Activated CD4-positive, alpha-beta memory T cell treated with anti-CD3 and anti-CD28 coated beads for 36 hours (primary cell): ENCODE data around the gene HS3ST4. TPM values are rescaled to one million over a fixed set of nuclear protein-coding genes. Genes with fewer than 3 reads are reported as not detected.

Experiments
- CTCF ChIA-PET: fragments of 350-600 bp; sonication (Branson Sonifier 250); formaldehyde crosslinking; loops from one replicate; lab custom pipeline; 2021; ENCODE audit warnings: antibody characterized with exemption, inconsistent platforms; lab: Charles Lee
- POLR2A ChIA-PET: fragments of 350-600 bp; sonication (Branson Sonifier 250); formaldehyde crosslinking; loops from one replicate; lab custom pipeline; 2021; ENCODE audit warnings: antibody characterized with exemption; lab: Charles Lee
- DNase-seq: peaks from one replicate; pipeline ENCODE4 v3.0.0-alpha.2; 2020
- H3K27ac Mint-ChIP-seq: one replicate; pipeline ENCODE4 v1.8.0; 2021; ENCODE audit warnings: mixed read lengths
- H3K27me3 Mint-ChIP-seq: one replicate; pipeline ENCODE4 v1.8.0; 2021; ENCODE audit warnings: mixed read lengths
- H3K36me3 Mint-ChIP-seq: one replicate; pipeline ENCODE4 v1.8.0; 2021; ENCODE audit warnings: mixed read lengths
- H3K4me1 Mint-ChIP-seq: one replicate; pipeline ENCODE4 v1.8.0; 2021; ENCODE audit warnings: low read depth, mixed read lengths
- H3K4me3 Mint-ChIP-seq: one replicate; pipeline ENCODE4 v1.8.0; 2021; ENCODE audit warnings: mild to moderate bottlenecking, mixed read lengths
- H3K9me3 Mint-ChIP-seq: one replicate; pipeline ENCODE4 v1.8.0; 2021; ENCODE audit warnings: mixed read lengths
- intact Hi-C: fragments of 100-400 bp; cut with micrococcal nuclease; formaldehyde crosslinking; loops from one replicate; pipeline ENCODE4 v1.15.1; 2023
- total RNA-seq, 2 experiments: library from RNA; stranded (reverse); gene quantifications; one replicate each; pipeline ENCODE4 v1.2.3, GENCODE V29; 2021

The HS3ST4 gene
- total RNA-seq, 2 experiments from 2014 or later = not detected

- H3K4me3 Mint-ChIP-seq = no peak overlapping the region
- DNase-seq = no peak
- POLR2A ChIA-PET = no interaction called here
- H3K27ac Mint-ChIP-seq = no peak overlapping the region
- H3K9me3 Mint-ChIP-seq = no peaks in the 10 kb centered on the region
- no peaks in the 10 kb centered on the region for H3K36me3 Mint-ChIP-seq
- H3K27me3 Mint-ChIP-seq = peaks cover 6% of the 10 kb centered on the region
- no peaks in the 10 kb centered on the region for H3K4me1 Mint-ChIP-seq
- intact Hi-C loops = no loop called here
- CTCF ChIA-PET = no interaction called here
These were observed 185.3 kb downstream of the HS3ST4 start for GRCh38 chr16:25877103-25877502.

- H3K4me3 Mint-ChIP-seq = no peak overlapping the region
- peaks cover 7% of the 10 kb centered on the region for H3K27me3 Mint-ChIP-seq
- CTCF ChIA-PET = no interaction called here
- no peak overlapping the region for H3K27ac Mint-ChIP-seq
- no peaks in the 10 kb centered on the region for H3K36me3 Mint-ChIP-seq
- POLR2A ChIA-PET = no interaction called here
- no peak for DNase-seq
- intact Hi-C loops = no loop called here
- no peaks in the 10 kb centered on the region for H3K4me1 Mint-ChIP-seq
- peaks cover 12% of the 10 kb centered on the region for H3K9me3 Mint-ChIP-seq
These were observed 194.8 kb downstream of the HS3ST4 start for GRCh38 chr16:25886598-25886997.

GRCh38 chr16:25888868-25889267, 197.1 kb downstream of the HS3ST4 start:
- Mint-ChIP-seq H3K4me1 (no peaks in the 10 kb centered on the region), H3K27me3 (peaks cover 10% of the 10 kb centered on the region), H3K36me3 (no peaks in the 10 kb centered on the region), H3K27ac (no peak overlapping the region), H3K4me3 (no peak overlapping the region), H3K9me3 (peaks cover 12% of the 10 kb centered on the region)
- intact Hi-C loops = no loop called here
- DNase-seq = no peak
- ChIA-PET POLR2A (no interaction called here), CTCF (no interaction called here)

GRCh38 chr16:25893332-25893731, 201.6 kb downstream of the HS3ST4 start:
- intact Hi-C loops = no loop called here
- Mint-ChIP-seq H3K36me3 (no peaks in the 10 kb centered on the region), H3K27ac (no peak overlapping the region), H3K9me3 (peaks cover 12% of the 10 kb centered on the region), H3K27me3 (peaks cover 18% of the 10 kb centered on the region), H3K4me3 (no peak overlapping the region), H3K4me1 (no peaks in the 10 kb centered on the region)
- ChIA-PET POLR2A (no interaction called here), CTCF (no interaction called here)
- no peak for DNase-seq

- H3K27ac Mint-ChIP-seq = no peak overlapping the region
- H3K36me3 Mint-ChIP-seq = no peaks in the 10 kb centered on the region
- peaks cover 18% of the 10 kb centered on the region for H3K27me3 Mint-ChIP-seq
- H3K4me3 Mint-ChIP-seq = no peak overlapping the region
- DNase-seq = no peak
- ChIA-PET POLR2A (no interaction called here), CTCF (no interaction called here)
- intact Hi-C loops = no loop called here
- H3K9me3 Mint-ChIP-seq = peaks cover 12% of the 10 kb centered on the region
- H3K4me1 Mint-ChIP-seq = no peaks in the 10 kb centered on the region
These were observed 202.3 kb downstream of the HS3ST4 start for GRCh38 chr16:25894093-25894492.

- Mint-ChIP-seq H3K4me3 (no peak overlapping the region), H3K27me3 (peaks cover 18% of the 10 kb centered on the region), H3K9me3 (peaks cover 6% of the 10 kb centered on the region), H3K4me1 (no peaks in the 10 kb centered on the region), H3K27ac (no peak overlapping the region), H3K36me3 (no peaks in the 10 kb centered on the region)
- intact Hi-C loops = no loop called here
- ChIA-PET POLR2A (no interaction called here), CTCF (no interaction called here)
- no peak for DNase-seq
These were observed 203.6 kb downstream of the HS3ST4 start for GRCh38 chr16:25895380-25895779.

- CTCF ChIA-PET = no interaction called here
- Mint-ChIP-seq H3K36me3 (no peaks in the 10 kb centered on the region), H3K27me3 (peaks cover 18% of the 10 kb centered on the region), H3K4me3 (no peak overlapping the region), H3K9me3 (no peaks in the 10 kb centered on the region), H3K4me1 (no peaks in the 10 kb centered on the region), H3K27ac (no peak overlapping the region)
- POLR2A ChIA-PET = no interaction called here
- DNase-seq = no peak
- intact Hi-C loops = no loop called here
These were observed 204.7 kb downstream of the HS3ST4 start for GRCh38 chr16:25896411-25896810.

GRCh38 chr16:25897702-25898101, 205.9 kb downstream of the HS3ST4 start:
- ChIA-PET CTCF (no interaction called here), POLR2A (no interaction called here)
- no peaks in the 10 kb centered on the region for H3K4me1 Mint-ChIP-seq
- H3K4me3 Mint-ChIP-seq = no peak overlapping the region
- DNase-seq = no peak
- intact Hi-C loops = no loop called here
- H3K27me3 Mint-ChIP-seq = peaks cover 18% of the 10 kb centered on the region
- no peaks in the 10 kb centered on the region for H3K9me3 Mint-ChIP-seq
- H3K36me3 Mint-ChIP-seq = no peaks in the 10 kb centered on the region
- no peak overlapping the region for H3K27ac Mint-ChIP-seq

- POLR2A ChIA-PET = no interaction called here
- intact Hi-C loops = no loop called here
- no peak for DNase-seq
These were observed 214.1 kb downstream of the HS3ST4 start for GRCh38 chr16:25905810-25906209.

GRCh38 chr16:25910971-25911370, 219.2 kb downstream of the HS3ST4 start:
- no peaks in the 10 kb centered on the region for H3K36me3 Mint-ChIP-seq
- no peak for DNase-seq
- no peaks in the 10 kb centered on the region for H3K9me3 Mint-ChIP-seq
- no peaks in the 10 kb centered on the region for H3K4me1 Mint-ChIP-seq
- H3K27ac Mint-ChIP-seq = no peak overlapping the region
- ChIA-PET CTCF (no interaction called here), POLR2A (no interaction called here)
- H3K4me3 Mint-ChIP-seq = no peak overlapping the region
- intact Hi-C loops = no loop called here
- H3K27me3 Mint-ChIP-seq = no peaks in the 10 kb centered on the region

More at GRCh38 chr16:25905810-25906209, 214.1 kb downstream of the HS3ST4 start:
- H3K4me1 Mint-ChIP-seq = no peaks in the 10 kb centered on the region
- H3K36me3 Mint-ChIP-seq = no peaks in the 10 kb centered on the region
- H3K27ac Mint-ChIP-seq = no peak overlapping the region
- H3K9me3 Mint-ChIP-seq = no peaks in the 10 kb centered on the region
- CTCF ChIA-PET = no interaction called here
- H3K4me3 Mint-ChIP-seq = no peak overlapping the region
- H3K27me3 Mint-ChIP-seq = no peaks in the 10 kb centered on the region

GRCh38 chr16:25912321-25912720, 220.6 kb downstream of the HS3ST4 start:
- Mint-ChIP-seq H3K27me3 (no peaks in the 10 kb centered on the region), H3K4me3 (no peak overlapping the region), H3K36me3 (no peaks in the 10 kb centered on the region), H3K27ac (no peak overlapping the region), H3K9me3 (no peaks in the 10 kb centered on the region), H3K4me1 (no peaks in the 10 kb centered on the region)
- no peak for DNase-seq
- POLR2A ChIA-PET = no interaction called here
- intact Hi-C loops = no loop called here
- CTCF ChIA-PET = no interaction called here

GRCh38 chr16:25914357-25914962, 222.7 kb downstream of the HS3ST4 start:
- ChIA-PET CTCF (no interaction called here), POLR2A (no interaction called here)
- H3K27me3 Mint-ChIP-seq = no peaks in the 10 kb centered on the region
- no peak overlapping the region for H3K27ac Mint-ChIP-seq
- H3K4me1 Mint-ChIP-seq = no peaks in the 10 kb centered on the region
- H3K36me3 Mint-ChIP-seq = no peaks in the 10 kb centered on the region
- no peak for DNase-seq
- H3K4me3 Mint-ChIP-seq = no peak overlapping the region
- no peaks in the 10 kb centered on the region for H3K9me3 Mint-ChIP-seq
- intact Hi-C loops = no loop called here

- intact Hi-C loops = no loop called here
- POLR2A ChIA-PET = no interaction called here
- H3K4me1 Mint-ChIP-seq = no peaks in the 10 kb centered on the region
- CTCF ChIA-PET = no interaction called here
- H3K27me3 Mint-ChIP-seq = no peaks in the 10 kb centered on the region
- no peaks in the 10 kb centered on the region for H3K36me3 Mint-ChIP-seq
- H3K4me3 Mint-ChIP-seq = no peak overlapping the region
- H3K27ac Mint-ChIP-seq = no peak overlapping the region
- no peaks in the 10 kb centered on the region for H3K9me3 Mint-ChIP-seq
- DNase-seq = no peak
These were observed 224.3 kb downstream of the HS3ST4 start for GRCh38 chr16:25916037-25916436.
